Stimulated activated naive CD8-positive, alpha-beta T cell treated with anti-CD3 and anti-CD28 coated beads, Interleukin-15, amount 100 ng/mL, for 72 hours (primary cell): ENCODE measurements around the gene TNFRSF21.
A peak's percentile ranks its signal among the peaks of the same experiment; 100 is the strongest.

Experiments
- ATAC-seq: fragments of 150-1000 bp; cut with Tn5 transposase; 2 replicates; pipeline ENCODE4 v1.10.0; 2021; ENCODE audit warnings: mild to moderate bottlenecking, moderate library complexity
- DNase-seq, 2 donors: peaks; one replicate each; pipeline ENCODE4 v3.0.0; 2021 to 2022
- H3K27ac Mint-ChIP-seq, 2 donors: one replicate each; pipeline ENCODE4 v1.8.0; 2022; ENCODE audit warnings: mild to moderate bottlenecking in 2 of 2, mixed read lengths in 2 of 2, moderate library complexity in 2 of 2
- H3K27me3 Mint-ChIP-seq: one replicate; pipeline ENCODE4 v1.8.0; 2022; ENCODE audit warnings: mixed read lengths
- H3K4me1 Mint-ChIP-seq: one replicate; pipeline ENCODE4 v1.8.0; 2022; ENCODE audit warnings: mild to moderate bottlenecking, mixed read lengths
- H3K4me3 Mint-ChIP-seq, 2 donors: one replicate each; pipeline ENCODE4 v1.8.0; 2022; ENCODE audit warnings: mild to moderate bottlenecking in 2 of 2, mixed read lengths in 2 of 2, moderate library complexity in 1 of 2
- H3K9me3 Mint-ChIP-seq, 2 donors: one replicate each; pipeline ENCODE4 v1.8.0; 2022; ENCODE audit warnings: mixed read lengths in 2 of 2

TNFRSF21 gene

DNA sequence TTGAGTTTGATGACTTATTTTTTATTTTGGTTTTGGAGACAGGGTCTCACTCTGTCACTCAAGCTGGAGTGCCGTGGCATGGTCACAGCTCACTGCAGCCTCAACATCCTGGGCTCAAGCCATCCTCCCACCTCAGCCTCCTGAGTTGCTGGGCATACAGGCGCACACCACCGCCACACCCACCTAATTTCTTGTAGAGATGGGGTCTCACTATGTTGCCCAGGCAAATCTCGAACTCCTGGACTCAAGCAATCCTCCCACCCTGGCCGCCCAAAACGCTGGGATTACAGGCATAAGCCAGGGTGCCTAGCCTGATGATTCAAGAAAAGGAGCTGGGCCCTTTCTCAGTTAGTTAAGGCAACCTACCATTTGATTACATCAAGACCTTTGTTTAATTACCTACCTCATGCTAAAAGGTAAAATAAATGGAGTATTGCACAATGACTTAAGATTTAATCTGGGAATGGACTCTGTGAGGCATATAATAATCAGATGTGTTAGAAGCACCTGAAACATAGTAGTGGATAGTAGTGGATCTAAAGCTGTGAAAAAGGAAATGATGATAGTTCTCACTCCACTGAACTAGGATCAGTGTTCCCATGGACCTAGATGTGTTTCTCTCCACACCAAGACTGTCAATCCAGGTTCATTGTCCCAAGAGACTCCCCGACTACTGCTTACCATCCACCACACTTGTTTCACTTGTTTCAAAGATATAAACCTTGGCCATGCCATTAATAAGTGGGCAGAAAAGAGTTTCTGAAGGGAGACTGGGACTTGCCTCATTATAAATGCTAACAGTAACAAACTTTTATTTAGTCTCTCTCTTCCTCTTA lies 2.1 kb downstream of the TNFRSF21 start:
- ATAC-seq (no peak), DNase-seq (no peak)
- H3K27ac Mint-ChIP-seq: no peak overlapping the region
- H3K9me3 Mint-ChIP-seq: no peaks in the 10 kb centered on the region
- peak overlapping the region; percentile 73 to 86 for H3K4me3 Mint-ChIP-seq
- peaks cover 18% of the 10 kb centered on the region for H3K4me1 Mint-ChIP-seq
- peaks cover 67% of the 10 kb centered on the region for H3K27me3 Mint-ChIP-seq

DNA sequence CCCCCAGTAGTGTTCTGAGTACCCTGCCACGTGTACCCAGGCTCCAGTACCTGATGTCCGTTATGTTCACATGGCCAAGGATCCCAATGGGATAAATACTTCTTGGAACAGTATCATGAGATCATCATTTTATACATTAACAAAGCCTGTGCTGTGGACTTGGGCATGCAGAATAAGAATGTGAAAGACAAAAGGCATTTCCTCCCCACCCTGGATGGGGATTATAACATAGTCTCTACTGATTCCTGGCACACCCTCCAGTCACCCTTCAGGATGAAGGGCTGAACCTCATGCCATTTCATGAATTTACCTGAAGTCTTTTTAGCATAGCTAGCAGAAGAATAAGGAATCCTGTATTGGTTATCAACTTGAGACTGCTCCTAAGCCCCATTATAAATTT lies 2.8 kb downstream of the TNFRSF21 start:
- no peak for DNase-seq
- Mint-ChIP-seq H3K4me1 (peaks cover 25% of the 10 kb centered on the region), H3K9me3 (no peaks in the 10 kb centered on the region), H3K27ac (no peak overlapping the region), H3K4me3 (no peak overlapping the region), H3K27me3 (peaks cover 74% of the 10 kb centered on the region)
- ATAC-seq: no peak

DNA sequence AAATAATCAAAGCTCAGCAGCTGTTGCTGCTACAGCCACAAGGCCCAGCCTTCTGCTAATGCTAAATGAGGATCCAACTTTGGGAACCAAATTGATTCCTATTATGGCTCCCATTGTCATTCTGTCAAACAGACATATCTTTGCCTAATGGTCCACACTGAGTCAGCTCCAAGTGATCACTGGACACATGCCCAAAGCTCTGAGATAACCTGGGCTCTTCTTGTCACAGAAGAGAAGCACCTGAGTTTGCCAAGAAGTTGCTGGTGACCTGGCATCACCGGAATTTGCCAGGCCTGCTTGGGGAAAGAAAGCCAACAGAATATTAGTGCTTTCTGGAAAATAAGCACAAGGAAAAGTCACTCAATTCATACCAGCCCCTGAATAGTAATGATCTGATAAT lies 5.8 kb downstream of the TNFRSF21 start:
- ATAC-seq (no peak), DNase-seq (no peak)
- no peak overlapping the region for H3K4me3 Mint-ChIP-seq
- H3K27ac Mint-ChIP-seq: no peak overlapping the region
- H3K9me3 Mint-ChIP-seq: no peaks in the 10 kb centered on the region
- peaks cover 76% of the 10 kb centered on the region for H3K27me3 Mint-ChIP-seq
- peaks cover 19% of the 10 kb centered on the region for H3K4me1 Mint-ChIP-seq

DNA sequence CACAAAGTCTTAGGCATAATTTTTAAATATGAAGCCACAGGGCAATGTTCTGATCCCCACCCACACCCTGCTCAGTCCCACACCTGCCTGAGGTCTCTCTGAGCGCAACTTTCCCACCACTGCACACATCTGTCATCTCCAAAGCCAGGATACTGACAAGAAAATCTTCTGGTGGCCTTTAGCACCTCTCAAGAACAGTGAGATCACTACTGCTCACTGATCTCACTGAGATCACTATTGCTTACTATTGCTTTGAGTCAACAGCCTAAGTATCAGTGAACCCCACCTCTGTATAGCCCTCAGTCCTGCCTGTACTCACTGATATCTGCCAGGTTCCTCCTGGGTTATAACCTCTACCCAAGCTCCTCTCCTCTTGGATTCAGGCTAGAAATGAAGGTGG lies 6.4 kb downstream of the TNFRSF21 start:
- no peak for DNase-seq
- Mint-ChIP-seq H3K27me3 (peaks cover 71% of the 10 kb centered on the region), H3K4me3 (no peak overlapping the region), H3K27ac (no peak overlapping the region), H3K9me3 (no peaks in the 10 kb centered on the region), H3K4me1 (peaks cover 15% of the 10 kb centered on the region)
- peak; percentile 87 for ATAC-seq

DNA sequence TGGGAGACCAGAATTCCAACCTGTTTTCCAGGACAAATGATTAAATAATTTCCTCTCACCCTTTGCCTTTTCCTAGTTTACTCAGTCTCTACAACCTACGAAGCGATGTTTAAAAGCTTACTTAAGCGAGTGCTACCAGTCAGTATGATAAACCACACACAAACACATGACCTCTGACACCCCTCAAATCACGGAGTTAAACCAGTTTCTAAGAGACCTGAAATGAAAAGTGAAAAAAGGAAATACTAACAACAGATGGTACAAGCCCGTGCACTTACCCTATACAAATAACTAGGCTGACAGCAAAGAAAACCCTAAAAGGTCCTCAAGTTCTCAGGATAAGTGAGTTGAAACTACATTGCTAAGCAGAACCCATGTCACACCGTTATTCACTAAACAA lies 7.7 kb downstream of the TNFRSF21 start:
- peaks cover 58% of the 10 kb centered on the region for H3K27me3 Mint-ChIP-seq
- H3K4me1 Mint-ChIP-seq: peaks cover 10% of the 10 kb centered on the region
- peak overlapping the region in 1 of 2 donors; percentile 34 for H3K27ac Mint-ChIP-seq
- no peaks in the 10 kb centered on the region for H3K9me3 Mint-ChIP-seq
- DNase-seq (no peak), ATAC-seq (no peak)
- H3K4me3 Mint-ChIP-seq: no peak overlapping the region

DNA sequence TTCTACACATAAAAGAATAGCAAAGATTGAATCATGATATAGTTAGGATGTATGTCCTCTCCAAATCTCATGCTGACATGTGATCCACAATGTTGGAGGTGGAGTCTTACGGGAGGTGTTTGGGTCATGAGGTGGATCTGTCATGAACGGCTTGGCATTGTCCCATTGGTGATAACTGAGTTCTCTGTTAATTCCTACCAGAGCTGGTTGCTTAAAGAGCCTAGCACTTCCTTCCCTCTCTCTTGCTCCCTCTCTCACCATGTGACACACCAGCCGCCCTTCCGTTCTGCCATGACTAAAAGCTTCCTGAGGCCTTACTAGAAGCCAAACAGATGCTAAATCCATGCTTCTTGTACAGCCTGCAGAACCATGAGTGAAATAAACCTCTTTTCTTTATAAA lies 8.3 kb downstream of the TNFRSF21 start:
- Mint-ChIP-seq H3K9me3 (no peaks in the 10 kb centered on the region), H3K27me3 (peaks cover 56% of the 10 kb centered on the region)

DNA sequence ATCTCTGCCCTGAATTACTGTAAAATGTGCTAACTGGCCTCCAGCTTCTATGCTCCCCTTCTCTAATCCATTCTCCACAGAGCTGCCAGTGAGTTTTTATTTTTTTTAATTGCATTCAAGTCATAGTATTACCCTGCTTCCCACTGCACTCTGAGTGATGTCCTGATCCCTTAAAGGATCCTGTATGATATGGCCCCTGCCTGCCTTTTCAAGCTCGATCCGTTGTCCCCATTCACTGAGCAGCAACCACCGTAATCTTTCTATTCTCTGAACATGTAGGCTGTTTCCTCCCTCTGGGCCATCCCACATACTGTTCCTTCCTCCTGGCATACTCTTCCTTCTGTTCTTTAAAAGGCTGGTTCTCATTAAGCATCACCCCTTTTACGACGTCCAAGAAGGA lies 9.3 kb downstream of the TNFRSF21 start:
- no peak for DNase-seq
- peaks cover 10% of the 10 kb centered on the region for H3K4me1 Mint-ChIP-seq

More for the DNA sequence above, 8.3 kb downstream of the TNFRSF21 start:
- Mint-ChIP-seq H3K4me1 (peaks cover 10% of the 10 kb centered on the region), H3K4me3 (no peak overlapping the region), H3K27ac (no peak overlapping the region)
- no peak for ATAC-seq
- no peak for DNase-seq

DNA sequence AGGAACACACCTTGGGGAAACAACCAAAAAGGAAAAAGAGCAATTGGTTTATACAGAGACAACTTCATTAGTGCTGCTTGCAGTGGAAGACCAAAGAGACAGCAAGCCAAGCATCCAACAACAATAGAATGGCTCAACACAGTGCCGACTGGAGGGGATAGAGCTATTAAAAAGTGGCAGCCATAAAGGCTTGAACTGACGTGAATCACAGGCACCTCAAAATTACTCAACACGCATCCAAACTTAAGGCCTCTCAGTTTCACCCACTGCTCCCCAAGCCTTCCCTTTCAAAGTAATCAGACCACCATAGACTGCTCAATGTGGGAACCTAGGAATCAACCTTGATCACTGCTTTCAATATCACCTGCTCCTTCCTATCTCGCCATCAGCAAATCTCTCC lies 9.7 kb downstream of the TNFRSF21 start:
- no peak for ATAC-seq
- DNase-seq: no peak
- Mint-ChIP-seq H3K27me3 (peaks cover 54% of the 10 kb centered on the region), H3K4me1 (peaks cover 10% of the 10 kb centered on the region), H3K9me3 (no peaks in the 10 kb centered on the region), H3K4me3 (no peak overlapping the region), H3K27ac (no peak overlapping the region)

More for the DNA sequence above, 9.3 kb downstream of the TNFRSF21 start:
- no peak for ATAC-seq
- no peak overlapping the region for H3K4me3 Mint-ChIP-seq
- H3K9me3 Mint-ChIP-seq: no peaks in the 10 kb centered on the region
- H3K27ac Mint-ChIP-seq: no peak overlapping the region
- peaks cover 49% of the 10 kb centered on the region for H3K27me3 Mint-ChIP-seq

DNA sequence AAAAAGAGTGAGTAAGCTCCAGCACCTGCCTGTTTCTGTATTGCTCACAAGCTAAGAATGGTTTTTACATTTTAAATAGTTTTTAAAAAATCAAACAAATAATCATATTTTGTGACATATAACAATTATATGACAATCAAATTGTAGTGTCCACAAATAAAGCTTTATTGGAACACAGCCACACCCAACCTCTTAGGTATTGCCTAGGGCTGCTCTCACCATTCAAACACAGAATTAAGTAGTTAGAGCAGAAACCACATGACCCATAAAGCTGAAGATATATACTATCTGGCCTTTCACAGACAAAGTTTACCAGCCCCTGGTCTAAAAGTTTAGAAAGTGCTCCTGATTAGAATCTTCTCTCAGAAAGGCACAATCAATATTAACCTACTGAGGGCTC lies 11.2 kb downstream of the TNFRSF21 start:
- H3K27me3 Mint-ChIP-seq: peaks cover 41% of the 10 kb centered on the region
- ATAC-seq: no peak

DNA sequence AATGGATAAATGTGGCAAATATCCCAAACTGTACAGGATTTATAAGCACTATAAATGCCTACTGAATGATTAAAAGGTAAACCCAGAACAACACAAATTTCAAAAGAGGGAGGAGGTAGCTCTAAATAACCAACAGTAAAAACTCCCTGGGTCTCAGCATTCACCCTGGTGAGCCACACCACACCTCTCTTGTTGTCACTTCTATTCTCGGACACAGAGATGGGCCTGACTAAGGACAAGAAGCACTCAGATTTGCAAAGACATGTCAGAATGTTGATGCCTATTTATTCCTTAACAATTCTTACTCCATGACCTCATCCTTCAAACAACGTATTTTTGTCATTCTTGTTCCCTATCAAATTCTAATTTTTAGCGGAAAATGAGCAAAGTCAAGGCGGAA lies 14.7 kb downstream of the TNFRSF21 start:
- no peaks in the 10 kb centered on the region for H3K4me1 Mint-ChIP-seq
- ATAC-seq (no peak), DNase-seq (no peak)
- peaks cover 0 to 15% of the 10 kb centered on the region in 2 donors for H3K9me3 Mint-ChIP-seq
- no peak overlapping the region for H3K4me3 Mint-ChIP-seq
- H3K27me3 Mint-ChIP-seq: peaks cover 7% of the 10 kb centered on the region
- H3K27ac Mint-ChIP-seq: no peak overlapping the region

More for the DNA sequence above, 11.2 kb downstream of the TNFRSF21 start:
- no peak for DNase-seq
- Mint-ChIP-seq H3K4me1 (peaks cover 10% of the 10 kb centered on the region), H3K9me3 (no peaks in the 10 kb centered on the region), H3K27ac (no peak overlapping the region), H3K4me3 (no peak overlapping the region)

DNA sequence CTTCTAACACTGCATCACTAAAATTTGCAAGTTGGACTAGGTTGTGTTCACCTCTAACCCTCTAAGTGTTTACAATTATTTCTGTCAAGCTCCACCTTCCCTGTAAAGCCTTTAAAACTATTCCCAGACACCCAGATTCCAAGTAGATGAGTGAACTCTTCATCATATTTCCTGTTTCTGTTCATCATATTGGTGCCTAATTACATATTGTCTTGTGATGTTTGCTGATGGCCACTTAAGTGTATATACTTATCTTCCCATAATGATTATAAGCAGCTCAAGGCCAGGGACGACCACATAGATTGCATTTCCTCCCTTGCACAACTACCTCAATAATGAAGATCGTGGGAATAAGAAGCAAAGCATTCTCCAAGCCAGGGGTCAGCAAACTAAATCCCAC lies 16.8 kb downstream of the TNFRSF21 start:
- Mint-ChIP-seq H3K4me3 (no peak overlapping the region), H3K9me3 (peaks cover 0 to 15% of the 10 kb centered on the region in 2 donors), H3K27ac (no peak overlapping the region), H3K4me1 (no peaks in the 10 kb centered on the region), H3K27me3 (peaks cover 6% of the 10 kb centered on the region)
- DNase-seq: no peak
- no peak for ATAC-seq

DNA sequence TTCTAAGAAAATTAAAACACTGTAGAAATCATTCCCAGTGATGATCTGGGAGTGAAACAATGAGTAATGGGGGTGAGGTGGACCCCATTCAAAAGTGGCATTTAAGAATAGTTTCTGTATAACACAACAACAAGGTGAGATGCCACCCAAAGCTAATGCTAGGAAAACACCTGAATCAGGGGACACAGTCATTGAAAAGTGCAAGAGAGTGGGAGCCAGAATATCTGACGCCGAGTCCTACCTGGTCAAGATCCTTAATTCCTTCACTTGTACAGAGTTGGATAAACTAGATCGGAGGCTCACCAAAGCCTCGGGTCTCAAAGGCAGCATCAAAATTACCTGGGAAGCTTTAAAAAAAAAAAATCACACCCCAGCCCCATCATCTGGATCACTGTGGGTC lies 17.7 kb downstream of the TNFRSF21 start:
- no peak overlapping the region for H3K27ac Mint-ChIP-seq
- ATAC-seq (no peak), DNase-seq (no peak)
- peaks cover 0 to 15% of the 10 kb centered on the region in 2 donors for H3K9me3 Mint-ChIP-seq
- H3K4me1 Mint-ChIP-seq: no peaks in the 10 kb centered on the region
- peaks cover 6% of the 10 kb centered on the region for H3K27me3 Mint-ChIP-seq
- H3K4me3 Mint-ChIP-seq: no peak overlapping the region

DNA sequence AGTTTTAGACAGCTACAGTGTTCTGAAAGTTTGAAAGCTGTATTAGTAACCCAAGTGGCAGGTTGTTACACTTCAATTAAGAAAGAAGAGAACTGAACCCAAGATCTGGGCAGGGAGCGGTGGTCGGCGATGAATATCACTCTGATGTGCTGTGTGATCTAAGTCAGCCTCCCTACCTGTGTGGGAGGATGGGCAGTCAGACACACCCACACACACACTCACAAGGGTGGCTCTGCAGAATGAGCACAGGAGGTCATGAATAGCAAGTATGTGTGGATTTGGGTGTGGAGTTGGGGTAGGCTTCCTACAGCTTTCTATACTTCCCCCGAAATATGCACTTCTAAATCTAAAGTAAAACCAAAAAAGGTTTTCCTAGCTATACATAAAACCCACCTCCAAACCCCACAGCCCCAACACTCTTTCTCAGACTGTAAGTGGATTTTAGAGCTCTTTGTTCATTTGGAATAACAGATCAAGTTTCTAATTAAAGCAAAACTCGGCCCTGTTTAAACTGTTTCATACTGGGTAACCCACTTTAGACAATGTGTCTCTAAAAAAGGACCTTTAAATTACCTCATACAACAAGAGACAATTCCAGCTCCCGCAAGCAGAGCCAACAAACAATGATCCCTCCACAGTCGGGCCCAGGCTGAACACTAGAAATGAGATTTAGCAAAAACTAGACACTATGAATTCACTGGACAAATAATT lies 19.4 kb downstream of the TNFRSF21 start:
- H3K4me3 Mint-ChIP-seq: no peak overlapping the region
- H3K27me3 Mint-ChIP-seq: peaks cover 4% of the 10 kb centered on the region
- ATAC-seq (no peak), DNase-seq (no peak)
- peaks cover 3 to 15% of the 10 kb centered on the region in 2 donors for H3K9me3 Mint-ChIP-seq
- H3K4me1 Mint-ChIP-seq: no peaks in the 10 kb centered on the region
- H3K27ac Mint-ChIP-seq: no peak overlapping the region

DNA sequence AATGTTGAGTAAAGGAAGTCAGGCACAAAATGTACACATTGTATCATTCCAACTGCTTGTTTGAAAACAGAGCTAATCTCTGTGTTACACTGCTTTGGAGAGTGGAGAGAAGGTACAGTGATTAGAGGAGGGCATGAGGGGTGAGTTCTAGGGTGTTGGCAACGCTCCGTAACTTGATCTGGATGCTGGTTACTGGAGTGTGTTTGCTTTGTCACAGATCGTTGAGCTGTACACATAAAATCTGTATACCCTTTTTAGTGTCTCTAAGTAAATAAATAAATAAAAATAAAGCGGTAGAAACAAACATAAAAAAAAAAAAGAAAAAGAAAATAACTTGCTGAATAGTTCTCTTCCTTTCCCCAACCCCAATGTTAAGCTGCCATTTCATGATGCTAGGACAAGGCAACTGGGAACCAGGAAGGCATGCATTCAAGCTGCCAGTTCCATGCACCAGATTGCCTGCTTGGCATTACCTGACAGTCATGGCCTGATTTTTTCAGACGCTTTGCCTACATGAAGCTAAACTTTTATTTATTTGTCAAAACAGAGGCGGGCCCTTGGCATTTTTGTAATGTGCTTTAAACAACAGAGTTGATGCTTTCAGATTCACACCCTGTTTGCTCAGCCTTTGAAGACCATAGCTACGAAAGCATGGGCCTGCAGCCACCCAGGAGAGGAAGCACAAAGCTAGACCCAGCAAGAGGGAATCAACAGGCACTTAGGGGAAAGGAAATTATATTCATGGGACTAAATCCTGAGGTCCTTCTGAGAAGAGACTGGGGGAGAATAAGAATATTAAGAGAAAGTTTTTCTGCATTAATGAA lies 21.2 kb downstream of the TNFRSF21 start:
- DNase-seq: no peak
- no peaks in the 10 kb centered on the region for H3K4me1 Mint-ChIP-seq
- no peak overlapping the region for H3K4me3 Mint-ChIP-seq
- ATAC-seq: no peak
- H3K27ac Mint-ChIP-seq: peak overlapping the region in 1 of 2 donors; percentile 22
- H3K27me3 Mint-ChIP-seq: no peaks in the 10 kb centered on the region
- H3K9me3 Mint-ChIP-seq: peaks cover 4 to 15% of the 10 kb centered on the region in 2 donors

DNA sequence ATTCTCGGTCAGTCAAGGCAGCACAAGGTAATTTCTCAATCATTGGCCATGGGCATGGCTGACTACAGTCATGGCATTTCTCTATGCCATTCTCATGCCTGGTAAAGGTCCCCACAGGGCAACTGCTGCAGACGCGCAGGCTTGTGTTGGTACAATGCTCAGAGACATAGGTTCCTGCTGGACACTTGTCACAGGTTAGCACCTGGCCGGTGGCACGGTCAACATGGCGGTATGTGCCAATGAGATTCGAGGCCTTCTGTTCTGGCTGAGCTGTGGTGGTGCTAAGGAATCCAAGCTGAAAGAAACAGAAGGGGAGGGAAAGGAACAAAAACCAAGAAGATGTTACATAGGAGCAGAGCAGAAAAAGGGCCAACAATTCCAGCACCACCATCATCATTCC lies 23.4 kb downstream of the TNFRSF21 start:
- ATAC-seq (no peak), DNase-seq (no peak)
- Mint-ChIP-seq H3K27me3 (no peaks in the 10 kb centered on the region), H3K27ac (no peak overlapping the region), H3K9me3 (peaks cover 4 to 13% of the 10 kb centered on the region in 2 donors), H3K4me3 (no peak overlapping the region), H3K4me1 (no peaks in the 10 kb centered on the region)
